ENCODE measurements around the gene TGFBR3L.
A peak's percentile ranks its signal among the peaks of the same experiment; 100 is the strongest.
"Not testable (repeated sequence)": the region's sequence is repeated elsewhere in the genome, so short reads cannot be mapped to it uniquely, and the experiment has no call there.

TGFBR3L gene

GRCh38 chr19:7879836-7880235 lies 34.8 kb upstream of the TGFBR3L start:
- no peak for DNase-seq

- DNase-seq = no peak
These were observed 32.7 kb upstream of the TGFBR3L start for GRCh38 chr19:7881910-7882309.

GRCh38 chr19:7883105-7883504 lies 31.5 kb upstream of the TGFBR3L start:
- DNase-seq = no peak

- DNase-seq = no peak
These were observed 30.6 kb upstream of the TGFBR3L start for GRCh38 chr19:7883796-7884570.

GRCh38 chr19:7885818-7886217 lies 28.8 kb upstream of the TGFBR3L start:
- DNase-seq = no peak

GRCh38 chr19:7887408-7888144 lies 27.1 kb upstream of the TGFBR3L start:
- DNase-seq = no peak

GRCh38 chr19:7888145-7888825 lies 26.3 kb upstream of the TGFBR3L start, which contains the start of gene LRRC8E:
TSS of gene LRRC8E (plus strand) at chr19:7888510. CDS start at chr19:7895604, 7,094 bp downstream.
- no peak for DNase-seq

- DNase-seq = no peak
These were observed 25.8 kb upstream of the TGFBR3L start for GRCh38 chr19:7888826-7889217.

- DNase-seq = not testable (repeated sequence)
These were observed 21.1 kb upstream of the TGFBR3L start for GRCh38 chr19:7893362-7894101.

GRCh38 chr19:7894612-7895309 lies 19.9 kb upstream of the TGFBR3L start:
- no peak for DNase-seq

- no peak for DNase-seq
These were observed 19.1 kb upstream of the TGFBR3L start for GRCh38 chr19:7895565-7895964.

- DNase-seq = no peak
These were observed 17.3 kb upstream of the TGFBR3L start for GRCh38 chr19:7897292-7897691.

- DNase-seq = no peak
These were observed 15.7 kb upstream of the TGFBR3L start for GRCh38 chr19:7898967-7899366.

GRCh38 chr19:7899751-7900378 lies 14.8 kb upstream of the TGFBR3L start:
- no peak for DNase-seq

GRCh38 chr19:7900401-7900870 lies 14.2 kb upstream of the TGFBR3L start:
- DNase-seq = no peak

- no peak for DNase-seq
These were observed 13.7 kb upstream of the TGFBR3L start for GRCh38 chr19:7900931-7901330.

GRCh38 chr19:7901337-7901736 lies 13.3 kb upstream of the TGFBR3L start:
- no peak for DNase-seq

GRCh38 chr19:7902796-7903243 lies 11.8 kb upstream of the TGFBR3L start:
- DNase-seq = no peak

GRCh38 chr19:7903244-7904073 lies 11.2 kb upstream of the TGFBR3L start, which contains the start of gene MAP2K7:
TSS of gene MAP2K7 (plus strand) at chr19:7903877. CDS start at chr19:7903945, 68 bp downstream.
- peak; percentile 99 for DNase-seq

Data from CD4-positive, alpha-beta T cell treated with Interleukin-15 for 1 hour (primary cell).